Epithelial cell of proximal tubule (primary cell): Measurements from ENCODE around the gene SLC40A1. TPM values are rescaled to one million over a fixed set of nuclear protein-coding genes. Genes with fewer than 3 reads are reported as not detected.

Experiments used
- DNase-seq: peaks from one replicate; pipeline ENCODE4 v3.0.0-alpha.2; 2011; ENCODE audit warnings: low read depth
- H3K4me3 ChIP-seq: 2 replicates; pipeline ENCODE4 v1.5.1; 2011; ENCODE audit warnings: low read depth, mild to moderate bottlenecking, low read length
- CTCF ChIP-seq: conservative IDR thresholded peaks from 2 replicates; pipeline ENCODE4 v1.5.1; 2012; ENCODE audit warnings: low read depth, mild to moderate bottlenecking, low read length
- total RNA-seq: library from RNA; depleted of rRNA; stranded (reverse); fragments of >200 nt; gene quantifications from 2 replicates; pipeline ENCODE4 v1.2.3, GENCODE V29; 2015

SLC40A1 gene
- total RNA-seq, 1 donor from 2014 or later: 5.8 TPM

DNA sequence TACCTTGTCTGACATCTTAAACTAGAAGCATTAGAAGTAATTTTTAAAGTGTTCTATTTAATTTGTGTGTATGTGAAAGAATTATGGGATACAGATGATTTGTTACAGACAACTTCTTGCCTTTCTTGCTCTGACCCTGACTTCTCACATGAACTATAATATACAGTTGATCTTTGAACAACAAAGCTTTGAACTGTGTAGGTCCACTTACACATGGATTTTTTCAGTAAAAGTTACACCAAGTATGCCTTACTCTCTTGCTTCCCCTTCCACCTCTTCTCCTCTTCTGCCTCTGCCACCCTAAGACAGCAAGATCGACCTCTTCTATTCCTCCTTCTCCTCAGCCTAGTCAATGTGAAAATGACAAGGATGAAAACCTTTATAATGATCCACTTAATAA is 42.2 kb downstream of the SLC40A1 start:
- DNase-seq: no peak
- no peak for TF ChIP-seq CTCF
- H3K4me3 ChIP-seq: no peak overlapping the region

- TF ChIP-seq CTCF: no peak
- DNase-seq: no peak
- H3K4me3 ChIP-seq: no peak overlapping the region
Observed at GRCh38 chr2:189536830-189537229, 43.8 kb downstream of the SLC40A1 start.

GRCh38 chr2:189534854-189535832 is 45.4 kb downstream of the SLC40A1 start:
- no peak for TF ChIP-seq CTCF
- no peak for DNase-seq
- no peak overlapping the region for H3K4me3 ChIP-seq

GRCh38 chr2:189533288-189534035 is 47.1 kb downstream of the SLC40A1 start:
- no peak for TF ChIP-seq CTCF
- DNase-seq: no peak

DNA sequence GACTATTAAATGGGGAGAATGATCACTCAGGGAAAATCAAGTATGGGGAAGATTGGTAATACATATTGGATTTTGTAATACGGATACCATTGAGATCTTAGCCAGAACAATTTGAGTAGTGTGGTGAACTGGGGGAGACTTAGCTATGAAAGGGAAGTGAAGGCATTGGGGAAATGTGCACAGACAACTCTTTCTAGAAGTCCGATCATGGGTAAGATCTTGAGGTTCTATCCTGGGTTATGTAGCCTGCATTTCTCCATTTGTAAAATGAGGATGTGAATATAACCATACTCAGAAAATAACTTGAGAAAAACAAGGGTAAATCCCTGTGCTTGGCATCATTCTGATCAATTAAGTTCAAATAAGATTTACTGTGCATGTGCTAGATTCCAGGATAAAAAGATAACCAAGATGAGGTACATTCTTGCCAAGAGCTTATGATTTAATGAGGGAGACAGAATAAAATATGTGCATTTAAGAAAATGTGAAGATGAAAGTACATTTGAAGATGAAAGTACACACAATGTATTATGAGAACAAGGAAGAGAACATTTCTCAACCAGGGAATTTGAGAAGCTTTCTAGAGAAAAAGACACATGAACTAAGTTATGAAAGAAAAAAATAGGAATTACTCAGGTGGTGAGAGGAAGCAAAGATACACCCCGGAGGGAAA is 49.5 kb downstream of the SLC40A1 start:
- TF ChIP-seq CTCF: no peak
- H3K4me3 ChIP-seq: no peak overlapping the region
- no peak for DNase-seq

More at GRCh38 chr2:189533288-189534035, 47.1 kb downstream of the SLC40A1 start:
- no peak overlapping the region for H3K4me3 ChIP-seq

GRCh38 chr2:189528617-189529016 is 52.0 kb downstream of the SLC40A1 start:
- no peak for TF ChIP-seq CTCF

More at GRCh38 chr2:189528617-189529016, 52.0 kb downstream of the SLC40A1 start:
- DNase-seq: no peak
- H3K4me3 ChIP-seq: no peak overlapping the region
